Activated naive CD4-positive, alpha-beta T cell treated with anti-CD3 and anti-CD28 coated beads, Interleukin-2, amount 50 U/mL, for 72 hours (primary cell): ENCODE measurements around the gene DAG1. TPM values are rescaled to one million over a fixed set of nuclear protein-coding genes. Genes with fewer than 3 reads are reported as not detected.

Source experiments
- ATAC-seq, 2 donors: fragments of 150-1000 bp; cut with Tn5 transposase; 2 replicates each; pipeline ENCODE4 v1.10.0; 2021; ENCODE audit warnings: mild to moderate bottlenecking in 2 of 2, moderate library complexity in 2 of 2
- DNase-seq, 2 donors: peaks; one replicate each; pipeline ENCODE4 v3.0.0; 2021 to 2022; ENCODE audit warnings: low spot score in 2 of 2
- H3K27ac Mint-ChIP-seq, 2 donors: one replicate each; pipeline ENCODE4 v1.8.0; 2022; ENCODE audit warnings: mild to moderate bottlenecking in 2 of 2, mixed read lengths in 2 of 2
- H3K36me3 Mint-ChIP-seq, 2 donors: one replicate each; pipeline ENCODE4 v1.8.0; 2022; ENCODE audit warnings: mixed read lengths in 2 of 2
- H3K9me3 Mint-ChIP-seq, 2 donors: one replicate each; pipeline ENCODE4 v1.8.0; 2022; ENCODE audit warnings: mixed read lengths in 2 of 2
- total RNA-seq, 2 donors: library from RNA; stranded (reverse); gene quantifications; one replicate each; pipeline ENCODE4 v1.2.3, GENCODE V29; 2022

Gene DAG1
- 10 to 100 TPM in 1 of 2 donors, 1 to 10 TPM in 1; 9.3 to 10.1 TPM for total RNA-seq

DNA sequence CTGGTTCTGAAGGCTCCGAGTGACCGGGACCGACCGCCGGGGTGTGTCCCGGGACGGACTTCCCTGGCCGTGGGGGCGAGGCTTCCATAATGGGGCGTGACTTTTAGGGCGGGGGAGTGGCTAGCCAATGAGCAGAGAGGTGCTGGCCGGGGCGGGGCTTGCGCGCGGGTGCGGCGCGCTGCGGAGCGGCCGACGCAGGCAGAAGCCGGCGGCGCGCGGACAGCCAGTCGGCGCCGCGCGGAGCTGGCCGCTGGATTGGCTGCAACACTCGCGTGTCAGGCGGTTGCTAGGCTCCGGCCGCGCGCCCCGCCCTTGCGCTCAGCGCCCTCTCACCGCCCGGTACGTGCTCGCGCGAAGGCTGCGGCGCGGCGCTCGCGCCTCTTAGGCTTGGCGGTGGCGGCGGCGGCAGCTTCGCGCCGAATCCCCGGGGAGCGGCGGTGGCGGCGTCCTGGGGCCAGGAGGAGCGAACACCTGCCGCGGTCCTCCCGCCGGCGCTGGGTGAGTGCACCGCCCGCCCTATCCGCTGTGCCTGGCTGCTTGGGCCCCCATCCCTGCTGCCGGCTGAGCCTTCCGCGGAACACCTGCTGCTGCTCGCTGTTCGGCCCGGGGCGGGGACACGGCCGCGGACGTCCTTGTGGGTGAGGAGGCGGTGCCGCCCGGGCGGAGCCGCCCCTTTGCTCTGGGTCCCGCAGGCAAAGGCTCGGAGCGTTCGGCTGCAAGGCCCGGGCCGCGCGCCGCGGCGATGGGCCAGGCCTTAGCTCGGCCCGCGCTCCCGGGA, at the start of gene DAG1:
DAG1 (plus strand) TSS at position 332 of the 778 bp plus-strand sequence. CDS start 40,268 bp downstream, outside the sequence.
- ATAC-seq (peak; percentile 94), DNase-seq (peak; percentile 98)
- no peaks in the 10 kb centered on the region for H3K9me3 Mint-ChIP-seq
- peaks cover 0 to 15% of the 10 kb centered on the region in 2 donors for H3K36me3 Mint-ChIP-seq
- peak within 1 kb of the TSS; percentile 88 to 93 for H3K27ac Mint-ChIP-seq

- Mint-ChIP-seq H3K9me3 (no peaks in the 10 kb centered on the region), H3K27ac (no peak overlapping the region), H3K36me3 (no peaks in the 10 kb centered on the region)
- DNase-seq (no peak), ATAC-seq (no peak)
Measured at GRCh38 chr3:49421890-49422378, 48.1 kb upstream of the DAG1 start.

GRCh38 chr3:49422379-49423248, 47.5 kb upstream of the DAG1 start, which contains the start of gene AMT:
TSS of gene AMT (minus strand) at chr3:49422473. CDS start at chr3:49422450, 23 bp downstream.
- Mint-ChIP-seq H3K36me3 (no peaks in the 10 kb centered on the region), H3K27ac (no peak within 1 kb of the TSS), H3K9me3 (no peaks in the 10 kb centered on the region)
- ATAC-seq, result no peak
- DNase-seq, result no peak

GRCh38 chr3:49424816-49425215, 45.3 kb upstream of the DAG1 start:
- no peaks in the 10 kb centered on the region for H3K9me3 Mint-ChIP-seq
- no peak overlapping the region for H3K27ac Mint-ChIP-seq
- H3K36me3 Mint-ChIP-seq, result no peaks in the 10 kb centered on the region
- DNase-seq (no peak), ATAC-seq (no peak)

GRCh38 chr3:49427586-49427985, 42.5 kb upstream of the DAG1 start:
- Mint-ChIP-seq H3K9me3 (no peaks in the 10 kb centered on the region), H3K36me3 (no peaks in the 10 kb centered on the region)

DNA sequence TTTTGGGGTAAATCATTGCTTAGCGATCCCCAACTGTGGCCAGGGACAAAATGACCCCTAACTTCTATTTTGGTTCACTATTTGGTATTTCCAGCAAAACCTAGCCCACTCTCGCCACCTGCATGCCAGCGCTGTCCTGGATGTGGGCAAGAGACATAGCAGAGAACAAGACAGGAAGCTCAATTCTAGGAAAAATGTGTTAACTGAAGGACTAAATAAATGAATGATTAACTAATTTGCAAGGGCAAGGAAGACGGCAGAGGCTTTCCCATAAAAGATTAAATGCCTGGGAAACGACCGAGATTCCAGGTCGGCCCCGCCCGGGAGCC, 41.4 kb upstream of the DAG1 start:
- Mint-ChIP-seq H3K9me3 (no peaks in the 10 kb centered on the region), H3K36me3 (no peaks in the 10 kb centered on the region), H3K27ac (peak overlapping the region; percentile 91 to 99)
- no peak for DNase-seq
- ATAC-seq, result peak; percentile 0 to 1

More at GRCh38 chr3:49427586-49427985, 42.5 kb upstream of the DAG1 start:
- no peak for ATAC-seq
- no peak for DNase-seq
- H3K27ac Mint-ChIP-seq, result peak overlapping the region in 1 of 2 donors; percentile 91

DNA sequence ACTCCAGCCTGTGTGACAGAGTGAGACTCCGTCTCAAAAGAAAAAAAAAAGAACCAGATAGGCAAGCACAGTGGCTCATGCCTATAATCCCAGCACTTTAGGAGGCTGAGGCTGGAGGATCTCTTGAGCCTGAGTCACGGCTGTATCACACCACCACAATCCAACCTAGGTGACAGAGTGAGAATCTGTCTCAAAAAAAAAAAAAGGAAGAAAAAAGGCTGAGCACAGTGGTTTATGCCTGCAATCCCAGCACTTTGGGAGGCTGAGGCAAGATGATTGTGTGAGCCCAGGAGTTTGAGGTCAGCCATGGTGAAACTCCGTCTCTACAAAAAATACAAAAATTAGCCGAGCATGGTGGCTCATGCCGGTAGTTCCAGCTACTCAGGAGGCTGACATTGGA, 35.3 kb upstream of the DAG1 start:
- Mint-ChIP-seq H3K36me3 (no peaks in the 10 kb centered on the region), H3K9me3 (no peaks in the 10 kb centered on the region), H3K27ac (peak overlapping the region in 1 of 2 donors; percentile 86)
- no peak for ATAC-seq
- no peak for DNase-seq

DNA sequence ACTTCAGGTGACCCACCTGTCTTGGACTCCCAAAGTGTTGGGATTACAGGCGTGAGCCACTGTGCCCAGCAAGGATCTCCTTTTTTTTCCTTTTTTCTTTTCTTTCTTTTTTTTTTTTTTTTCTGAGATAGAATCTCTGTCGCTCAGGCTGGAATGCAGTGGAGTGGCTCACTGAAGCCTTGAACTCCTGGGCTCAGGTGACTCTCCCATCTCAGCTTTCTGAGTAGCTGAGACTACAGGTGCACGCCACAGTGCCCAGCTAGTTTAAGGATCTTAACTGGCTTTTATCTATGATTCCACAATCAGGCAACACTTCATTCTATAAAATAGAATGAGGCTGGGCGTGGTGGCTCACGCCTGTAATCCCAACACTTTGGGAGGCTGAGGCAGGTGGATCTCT, 24.7 kb upstream of the DAG1 start:
- DNase-seq (no peak), ATAC-seq (no peak)
- Mint-ChIP-seq H3K9me3 (no peaks in the 10 kb centered on the region), H3K27ac (no peak overlapping the region), H3K36me3 (no peaks in the 10 kb centered on the region)

DNA sequence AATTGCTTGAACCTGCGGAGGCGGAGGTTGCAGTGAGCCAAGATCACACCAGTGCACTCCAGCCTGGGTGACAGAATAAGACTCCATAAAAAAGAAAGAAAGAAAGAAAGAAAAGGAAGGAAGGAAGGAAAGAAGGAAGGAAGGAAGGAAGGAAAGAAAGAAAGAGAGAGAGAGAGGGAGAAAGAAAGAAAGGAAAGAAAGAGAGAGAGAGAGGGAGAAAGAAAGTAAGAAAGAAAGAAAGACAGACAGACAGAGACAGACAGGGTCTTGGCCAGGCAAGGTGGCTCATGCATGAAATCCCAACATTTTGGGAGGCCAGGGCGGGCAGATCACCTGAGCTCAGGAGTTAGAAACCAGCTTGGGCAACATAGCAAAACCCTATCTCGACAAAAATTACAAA, 16.4 kb upstream of the DAG1 start:
- Mint-ChIP-seq H3K36me3 (no peaks in the 10 kb centered on the region), H3K27ac (no peak overlapping the region), H3K9me3 (no peaks in the 10 kb centered on the region)
- DNase-seq, result no peak
- no peak for ATAC-seq

- H3K9me3 Mint-ChIP-seq, result no peaks in the 10 kb centered on the region
- DNase-seq, result no peak
- no peaks in the 10 kb centered on the region for H3K36me3 Mint-ChIP-seq
- H3K27ac Mint-ChIP-seq, result no peak overlapping the region
- peak in 1 of 2 donors; percentile 52 for ATAC-seq
Measured at GRCh38 chr3:49454458-49454857, 15.6 kb upstream of the DAG1 start.

- Mint-ChIP-seq H3K9me3 (no peaks in the 10 kb centered on the region), H3K27ac (peak overlapping the region in 1 of 2 donors; percentile 26), H3K36me3 (no peaks in the 10 kb centered on the region)
- no peak for ATAC-seq
- no peak for DNase-seq
Measured at GRCh38 chr3:49454898-49455681, 15.0 kb upstream of the DAG1 start.

DNA sequence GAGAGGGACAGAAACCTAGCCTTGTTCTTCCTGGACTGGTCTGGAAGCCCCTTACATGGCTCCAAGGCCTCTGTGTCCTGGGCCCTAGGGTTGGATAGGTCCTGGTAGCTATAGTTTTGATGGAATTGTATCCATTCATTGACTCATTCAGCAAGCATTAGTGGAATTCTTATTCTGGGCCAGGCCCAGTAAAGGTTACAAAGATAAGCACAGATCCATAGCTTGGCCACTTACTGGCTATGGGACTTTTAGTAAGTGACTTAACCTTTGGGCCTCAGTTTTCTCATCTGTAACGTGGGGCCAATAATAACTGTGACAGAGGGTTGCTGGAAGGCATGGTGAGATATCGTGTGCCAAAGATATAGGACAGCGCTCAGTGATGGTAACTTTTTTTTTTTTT, 13.6 kb upstream of the DAG1 start:
- DNase-seq (no peak), ATAC-seq (no peak)
- Mint-ChIP-seq H3K9me3 (no peaks in the 10 kb centered on the region), H3K36me3 (no peaks in the 10 kb centered on the region), H3K27ac (peak overlapping the region in 1 of 2 donors; percentile 22)

- DNase-seq (no peak), ATAC-seq (no peak)
- no peak overlapping the region for H3K27ac Mint-ChIP-seq
- no peaks in the 10 kb centered on the region for H3K36me3 Mint-ChIP-seq
- H3K9me3 Mint-ChIP-seq, result no peaks in the 10 kb centered on the region
Measured at GRCh38 chr3:49460188-49460890, 9.7 kb upstream of the DAG1 start.

GRCh38 chr3:49460956-49461355, 9.1 kb upstream of the DAG1 start:
- no peak overlapping the region for H3K27ac Mint-ChIP-seq
- no peak for DNase-seq
- no peak for ATAC-seq
- no peaks in the 10 kb centered on the region for H3K36me3 Mint-ChIP-seq
- H3K9me3 Mint-ChIP-seq, result no peaks in the 10 kb centered on the region

GRCh38 chr3:49461443-49462171, 8.5 kb upstream of the DAG1 start:
- ATAC-seq (no peak), DNase-seq (no peak)
- Mint-ChIP-seq H3K9me3 (no peaks in the 10 kb centered on the region), H3K36me3 (no peaks in the 10 kb centered on the region), H3K27ac (peak overlapping the region in 1 of 2 donors; percentile 69)
